Cardiac ventricle fibroblast (primary cell): Measurements from ENCODE around the gene RNF169. TPM values are rescaled to one million over a fixed set of nuclear protein-coding genes. Genes with fewer than 3 reads are reported as not detected.

Experiments used
- total RNA-seq: library from RNA; depleted of rRNA; stranded (reverse); fragments of >200 nt; gene quantifications from 2 replicates; pipeline ENCODE4 v1.2.3, GENCODE V29; 2015

Gene RNF169
- 8.9 and 10.1 TPM in 2 replicates for total RNA-seq

GRCh38 chr11:74748211-74749126 is at the start of gene RNF169:
RNF169 (plus strand) TSS chr11:74748849; CDS start chr11:74748881, 32 bp downstream.

GRCh38 chr11:74731301-74732094 is 17.2 kb upstream of the RNF169 start, which contains the start of gene CHRDL2:
CHRDL2 (minus strand) TSS chr11:74731426; CDS start chr11:74730888, 538 bp downstream.

Other genes with a start within 250 kb of the RNF169 start
- gene POLD3, start 156.3 kb upstream of the RNF169 start, total RNA-seq, result 5.5 and 8.4 TPM in 2 replicates
- gene CHRDL2, start 17.4 kb upstream of the RNF169 start, total RNA-seq, result not detected in 2 replicates
- 8.9 and 20.1 TPM in 2 replicates for gene XRRA1, start 200.2 kb downstream of the RNF169 start, total RNA-seq
- gene SPCS2, start 200.4 kb downstream of the RNF169 start, total RNA-seq, result 58.6 and 72.9 TPM in 2 replicates
- gene NEU3, start 240.1 kb downstream of the RNF169 start, total RNA-seq, result 3.6 and 5.6 TPM in 2 replicates